ENCODE data around the gene VAPB.

DNA sequence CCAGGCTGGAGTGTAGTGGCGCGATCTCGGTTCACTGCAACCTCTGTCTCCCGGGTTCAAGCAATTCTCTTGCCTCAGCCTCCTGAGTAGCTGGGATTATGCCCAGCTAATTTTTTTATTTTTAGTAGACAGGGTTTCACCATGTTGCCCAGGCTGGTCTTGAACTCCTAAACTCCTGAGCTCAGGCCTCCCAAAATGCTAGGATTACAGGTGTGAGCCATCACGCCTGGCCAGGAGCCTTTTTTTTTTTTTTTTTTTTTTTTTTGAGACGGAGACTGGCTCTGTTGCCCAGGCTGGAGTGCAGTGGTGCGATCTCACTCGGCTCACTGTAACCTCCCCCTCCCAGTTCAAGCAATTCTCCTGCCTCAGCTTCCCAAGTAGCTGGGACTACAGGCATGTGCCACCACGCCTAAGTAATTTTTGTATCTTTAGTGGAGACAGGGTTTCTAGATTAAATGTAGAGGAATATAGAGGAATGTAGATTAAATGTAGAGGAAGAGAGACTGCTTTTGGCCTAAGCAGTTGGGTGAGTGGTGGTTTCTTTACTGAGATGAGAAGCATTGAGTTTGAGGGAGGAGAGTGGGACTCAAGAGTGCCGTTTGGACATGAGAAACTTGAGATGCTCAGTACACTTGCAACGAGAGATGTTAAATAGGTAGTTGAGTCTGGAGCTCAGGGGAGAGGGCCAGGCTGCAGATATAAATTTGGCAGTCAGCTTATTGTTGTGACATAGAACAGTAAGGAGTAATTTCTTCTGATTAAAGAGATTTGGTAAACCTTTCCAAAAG is 16.7 kb downstream of the VAPB start:
- TF ChIP-seq, protein P1, sequence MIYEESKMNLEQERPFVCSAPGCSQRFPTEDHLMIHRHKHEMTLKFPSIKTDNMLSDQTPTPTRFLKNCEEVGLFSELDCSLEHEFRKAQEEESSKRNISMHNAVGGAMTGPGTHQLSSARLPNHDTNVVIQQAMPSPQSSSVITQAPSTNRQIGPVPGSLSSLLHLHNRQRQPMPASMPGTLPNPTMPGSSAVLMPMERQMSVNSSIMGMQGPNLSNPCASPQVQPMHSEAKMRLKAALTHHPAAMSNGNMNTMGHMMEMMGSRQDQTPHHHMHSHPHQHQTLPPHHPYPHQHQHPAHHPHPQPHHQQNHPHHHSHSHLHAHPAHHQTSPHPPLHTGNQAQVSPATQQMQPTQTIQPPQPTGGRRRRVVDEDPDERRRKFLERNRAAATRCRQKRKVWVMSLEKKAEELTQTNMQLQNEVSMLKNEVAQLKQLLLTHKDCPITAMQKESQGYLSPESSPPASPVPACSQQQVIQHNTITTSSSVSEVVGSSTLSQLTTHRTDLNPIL (CRISPR knock-in tag; IDR thresholded peaks at IDR 0.05; ENCODE audit: low read depth) = no peak
- TF ChIP-seq ISL1 (CRISPR knock-in tag; IDR thresholded peaks at IDR 0.05) = no peak
- TF ChIP-seq, protein P2, sequence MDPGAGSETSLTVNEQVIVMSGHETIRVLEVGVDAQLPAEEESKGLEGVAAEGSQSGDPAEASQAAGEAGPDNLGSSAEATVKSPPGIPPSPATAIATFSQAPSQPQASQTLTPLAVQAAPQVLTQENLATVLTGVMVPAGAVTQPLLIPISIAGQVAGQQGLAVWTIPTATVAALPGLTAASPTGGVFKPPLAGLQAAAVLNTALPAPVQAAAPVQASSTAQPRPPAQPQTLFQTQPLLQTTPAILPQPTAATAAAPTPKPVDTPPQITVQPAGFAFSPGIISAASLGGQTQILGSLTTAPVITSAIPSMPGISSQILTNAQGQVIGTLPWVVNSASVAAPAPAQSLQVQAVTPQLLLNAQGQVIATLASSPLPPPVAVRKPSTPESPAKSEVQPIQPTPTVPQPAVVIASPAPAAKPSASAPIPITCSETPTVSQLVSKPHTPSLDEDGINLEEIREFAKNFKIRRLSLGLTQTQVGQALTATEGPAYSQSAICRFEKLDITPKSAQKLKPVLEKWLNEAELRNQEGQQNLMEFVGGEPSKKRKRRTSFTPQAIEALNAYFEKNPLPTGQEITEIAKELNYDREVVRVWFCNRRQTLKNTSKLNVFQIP (CRISPR knock-in tag; IDR thresholded peaks at IDR 0.05; ENCODE audit: borderline replicate concordance, low read depth) = no peak
- no peak for TF ChIP-seq ESRRG (CRISPR knock-in tag; IDR thresholded peaks at IDR 0.05)
- no peak for TF ChIP-seq BACH2 (CRISPR knock-in tag; IDR thresholded peaks at IDR 0.05; ENCODE audit: borderline replicate concordance)
- TF ChIP-seq, protein P3, sequence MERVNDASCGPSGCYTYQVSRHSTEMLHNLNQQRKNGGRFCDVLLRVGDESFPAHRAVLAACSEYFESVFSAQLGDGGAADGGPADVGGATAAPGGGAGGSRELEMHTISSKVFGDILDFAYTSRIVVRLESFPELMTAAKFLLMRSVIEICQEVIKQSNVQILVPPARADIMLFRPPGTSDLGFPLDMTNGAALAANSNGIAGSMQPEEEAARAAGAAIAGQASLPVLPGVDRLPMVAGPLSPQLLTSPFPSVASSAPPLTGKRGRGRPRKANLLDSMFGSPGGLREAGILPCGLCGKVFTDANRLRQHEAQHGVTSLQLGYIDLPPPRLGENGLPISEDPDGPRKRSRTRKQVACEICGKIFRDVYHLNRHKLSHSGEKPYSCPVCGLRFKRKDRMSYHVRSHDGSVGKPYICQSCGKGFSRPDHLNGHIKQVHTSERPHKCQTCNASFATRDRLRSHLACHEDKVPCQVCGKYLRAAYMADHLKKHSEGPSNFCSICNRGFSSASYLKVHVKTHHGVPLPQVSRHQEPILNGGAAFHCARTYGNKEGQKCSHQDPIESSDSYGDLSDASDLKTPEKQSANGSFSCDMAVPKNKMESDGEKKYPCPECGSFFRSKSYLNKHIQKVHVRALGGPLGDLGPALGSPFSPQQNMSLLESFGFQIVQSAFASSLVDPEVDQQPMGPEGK (CRISPR knock-in tag; IDR thresholded peaks at IDR 0.05; ENCODE audit: borderline replicate concordance) = no peak
- TF ChIP-seq ZC3H10 (CRISPR knock-in tag; IDR thresholded peaks at IDR 0.05) = no peak
- TF ChIP-seq SNAI2 (CRISPR knock-in tag; IDR thresholded peaks at IDR 0.05) = no peak
